ENCODE data around the gene ELP1. TPM values are rescaled to one million over a fixed set of nuclear protein-coding genes. Genes with fewer than 3 reads are reported as not detected.

ELP1 gene
- polyA plus RNA-seq, 1 experiment = 29.9 TPM

DNA sequence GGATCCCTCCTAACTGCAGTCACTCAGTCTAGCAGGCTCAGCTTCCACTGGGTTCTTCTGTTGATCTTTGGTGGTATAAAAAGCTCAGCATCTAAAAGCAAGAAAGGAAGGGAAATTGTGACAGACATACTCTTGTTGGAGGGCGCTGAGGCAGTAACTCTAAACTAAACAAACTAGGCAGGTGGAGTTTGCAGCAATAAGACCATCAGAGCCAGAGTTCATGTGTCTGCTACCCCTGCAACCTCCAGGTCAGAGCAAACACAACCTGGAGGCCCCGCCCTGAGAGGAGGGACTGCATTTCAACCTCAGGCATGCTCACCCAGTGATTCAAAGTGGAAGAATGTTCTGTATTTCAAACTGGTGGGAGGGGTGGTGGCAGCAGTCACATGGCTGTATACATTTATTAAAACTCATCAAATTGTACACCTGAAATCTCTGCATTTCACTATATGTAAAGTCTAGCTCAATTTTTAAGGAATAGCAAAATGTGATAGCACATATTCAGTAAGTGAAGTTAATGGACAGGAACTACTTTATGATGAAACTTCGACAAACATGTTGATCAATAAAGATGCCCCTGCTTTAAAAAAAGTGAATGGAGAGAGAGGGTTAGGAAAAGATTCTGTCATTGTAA, 64.7 kb downstream of the ELP1 start:
- DNase-seq (ENCODE audit: low read depth, low spot score) = no peak
- CTCF ChIA-PET = no interaction called here
- Histone ChIP-seq H3K27me3 (ENCODE audit: control insufficient read depth, insufficient read depth, low read length) (no peaks in the 10 kb centered on the region), H3K27ac (ENCODE audit: low read depth, low read length) (no peak overlapping the region), H3K4me3 (ENCODE audit: low read depth, low read length) (no peak overlapping the region), H3K9me3 (ENCODE audit: control insufficient read depth, insufficient read depth, low read length) (no peaks in the 10 kb centered on the region)
- POLR2A ChIA-PET = no interaction called here
- TF ChIP-seq, protein P1, sequence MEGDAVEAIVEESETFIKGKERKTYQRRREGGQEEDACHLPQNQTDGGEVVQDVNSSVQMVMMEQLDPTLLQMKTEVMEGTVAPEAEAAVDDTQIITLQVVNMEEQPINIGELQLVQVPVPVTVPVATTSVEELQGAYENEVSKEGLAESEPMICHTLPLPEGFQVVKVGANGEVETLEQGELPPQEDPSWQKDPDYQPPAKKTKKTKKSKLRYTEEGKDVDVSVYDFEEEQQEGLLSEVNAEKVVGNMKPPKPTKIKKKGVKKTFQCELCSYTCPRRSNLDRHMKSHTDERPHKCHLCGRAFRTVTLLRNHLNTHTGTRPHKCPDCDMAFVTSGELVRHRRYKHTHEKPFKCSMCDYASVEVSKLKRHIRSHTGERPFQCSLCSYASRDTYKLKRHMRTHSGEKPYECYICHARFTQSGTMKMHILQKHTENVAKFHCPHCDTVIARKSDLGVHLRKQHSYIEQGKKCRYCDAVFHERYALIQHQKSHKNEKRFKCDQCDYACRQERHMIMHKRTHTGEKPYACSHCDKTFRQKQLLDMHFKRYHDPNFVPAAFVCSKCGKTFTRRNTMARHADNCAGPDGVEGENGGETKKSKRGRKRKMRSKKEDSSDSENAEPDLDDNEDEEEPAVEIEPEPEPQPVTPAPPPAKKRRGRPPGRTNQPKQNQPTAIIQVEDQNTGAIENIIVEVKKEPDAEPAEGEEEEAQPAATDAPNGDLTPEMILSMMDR (IDR thresholded peaks at IDR 0.05; ENCODE audit: low read depth, low read length) = no peak

GRCh38 chr9:108867829-108868228, 66.1 kb downstream of the ELP1 start:
- POLR2A ChIA-PET = no interaction called here

DNA sequence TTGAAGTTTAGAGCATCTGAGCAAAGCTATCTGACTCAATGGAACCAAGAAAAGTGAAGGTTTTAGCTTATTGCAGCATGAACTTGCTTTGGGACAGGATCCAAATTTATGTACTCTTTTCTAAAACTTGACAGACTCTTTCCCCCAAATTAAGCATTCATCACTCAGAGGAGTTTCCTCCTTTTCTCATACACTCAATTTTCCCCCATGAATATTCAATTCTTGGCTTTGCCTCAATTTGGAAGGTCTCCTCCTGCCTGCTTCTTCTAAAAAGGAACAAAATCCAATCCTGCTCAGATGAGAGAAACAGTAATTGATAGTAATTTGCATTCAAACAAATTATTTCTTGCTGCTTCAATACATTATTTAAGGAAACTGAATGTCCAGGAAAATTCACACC, 66.8 kb downstream of the ELP1 start:
- CTCF ChIA-PET = no interaction called here
- Histone ChIP-seq H3K4me3 (ENCODE audit: low read depth, low read length) (no peak overlapping the region), H3K9me3 (ENCODE audit: control insufficient read depth, insufficient read depth, low read length) (peaks cover 3% of the 10 kb centered on the region; the same call in 1 of the 2 replicates), H3K27ac (ENCODE audit: low read depth, low read length) (no peak overlapping the region), H3K27me3 (ENCODE audit: control insufficient read depth, insufficient read depth, low read length) (no peaks in the 10 kb centered on the region)
- POLR2A ChIA-PET = no interaction called here
- TF ChIP-seq, protein P1 (IDR thresholded peaks at IDR 0.05; ENCODE audit: low read depth, low read length) = no peak
- DNase-seq (ENCODE audit: low read depth, low spot score) = no peak

More at GRCh38 chr9:108867829-108868228, 66.1 kb downstream of the ELP1 start:
- no peak overlapping the region for H3K27ac ChIP-seq (ENCODE audit: low read depth, low read length)
- H3K27me3 ChIP-seq (ENCODE audit: control insufficient read depth, insufficient read depth, low read length) = no peaks in the 10 kb centered on the region
- no peak for DNase-seq (ENCODE audit: low read depth, low spot score)
- H3K4me3 ChIP-seq (ENCODE audit: low read depth, low read length) = no peak overlapping the region
- peaks cover 2% of the 10 kb centered on the region; the same call in 1 of the 2 replicates for H3K9me3 ChIP-seq (ENCODE audit: control insufficient read depth, insufficient read depth, low read length)
- CTCF ChIA-PET = interaction anchor here (0.8 kb wide), 1 partner anchor 1527 kb away, joined by 3 read pairs; no protein-coding TSS in a partner anchor
- TF ChIP-seq, protein P1 (IDR thresholded peaks at IDR 0.05; ENCODE audit: low read depth, low read length) = no peak

DNA sequence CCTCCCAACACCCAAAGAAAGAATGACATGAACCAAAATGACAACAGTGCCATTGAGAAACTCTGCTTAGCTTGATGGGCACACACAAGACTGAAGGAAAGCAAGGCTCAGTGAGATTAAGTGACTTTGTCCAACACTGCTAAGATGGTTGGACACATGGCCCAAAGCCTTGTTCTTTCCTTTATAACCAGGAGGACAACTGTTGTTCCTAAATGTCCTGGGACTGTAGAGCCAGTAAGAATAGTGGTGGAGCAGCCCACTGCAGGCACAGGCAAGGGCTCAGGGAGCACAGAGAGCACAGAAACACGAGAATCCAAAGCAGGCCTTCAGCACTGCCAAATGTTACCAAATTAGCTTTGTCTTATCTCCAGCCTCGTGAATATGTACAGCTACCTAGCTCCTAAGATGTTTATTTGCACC, 67.9 kb downstream of the ELP1 start:
- CTCF ChIA-PET = no interaction called here
- POLR2A ChIA-PET = no interaction called here
- Histone ChIP-seq H3K9me3 (ENCODE audit: control insufficient read depth, insufficient read depth, low read length) (peaks cover 3% of the 10 kb centered on the region; the same call in 1 of the 2 replicates), H3K27ac (ENCODE audit: low read depth, low read length) (no peak overlapping the region), H3K4me3 (ENCODE audit: low read depth, low read length) (no peak overlapping the region), H3K27me3 (ENCODE audit: control insufficient read depth, insufficient read depth, low read length) (no peaks in the 10 kb centered on the region)
- TF ChIP-seq, protein P1 (IDR thresholded peaks at IDR 0.05; ENCODE audit: low read depth, low read length) = no peak
- no peak for DNase-seq (ENCODE audit: low read depth, low spot score)

DNA sequence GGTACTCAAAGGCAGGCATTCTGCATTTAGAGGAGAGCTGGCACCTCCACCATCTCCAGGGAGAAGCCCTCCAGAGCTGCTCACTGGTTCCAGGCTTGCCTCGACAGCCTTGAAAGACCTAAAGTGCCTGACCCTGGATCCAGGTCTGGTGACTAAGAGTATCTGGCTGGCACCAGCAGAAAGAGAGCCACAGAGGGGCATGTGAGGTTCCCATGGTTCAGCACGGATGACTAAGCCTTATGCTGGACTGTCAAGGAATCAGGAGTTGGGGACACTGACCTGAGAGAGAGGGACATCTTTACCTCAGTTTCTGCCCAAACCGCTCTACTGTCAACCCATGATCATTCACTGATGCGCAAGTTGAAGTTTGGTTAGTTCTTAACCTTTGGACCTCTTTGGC, 68.9 kb downstream of the ELP1 start:
- no peak for DNase-seq (ENCODE audit: low read depth, low spot score)
- Histone ChIP-seq H3K27me3 (ENCODE audit: control insufficient read depth, insufficient read depth, low read length) (no peaks in the 10 kb centered on the region), H3K4me3 (ENCODE audit: low read depth, low read length) (no peak overlapping the region), H3K9me3 (ENCODE audit: control insufficient read depth, insufficient read depth, low read length) (peaks cover 3% of the 10 kb centered on the region; the same call in 1 of the 2 replicates), H3K27ac (ENCODE audit: low read depth, low read length) (no peak overlapping the region)
- CTCF ChIA-PET = no interaction called here
- POLR2A ChIA-PET = no interaction called here
- TF ChIP-seq, protein P1 (IDR thresholded peaks at IDR 0.05; ENCODE audit: low read depth, low read length) = no peak
